NCI-H748 (cell line): ENCODE data around the gene NARS2.
"Not testable (repeated sequence)": the region's sequence is repeated elsewhere in the genome, so short reads cannot be mapped to it uniquely, and the experiment has no call there.

Experiments
- DNase-seq: peaks from one replicate; lab custom pipeline; 2025; ENCODE audit not compliant: unreplicated experiment; lab: John Stamatoyannopoulos, UW

NARS2 gene, protein sequence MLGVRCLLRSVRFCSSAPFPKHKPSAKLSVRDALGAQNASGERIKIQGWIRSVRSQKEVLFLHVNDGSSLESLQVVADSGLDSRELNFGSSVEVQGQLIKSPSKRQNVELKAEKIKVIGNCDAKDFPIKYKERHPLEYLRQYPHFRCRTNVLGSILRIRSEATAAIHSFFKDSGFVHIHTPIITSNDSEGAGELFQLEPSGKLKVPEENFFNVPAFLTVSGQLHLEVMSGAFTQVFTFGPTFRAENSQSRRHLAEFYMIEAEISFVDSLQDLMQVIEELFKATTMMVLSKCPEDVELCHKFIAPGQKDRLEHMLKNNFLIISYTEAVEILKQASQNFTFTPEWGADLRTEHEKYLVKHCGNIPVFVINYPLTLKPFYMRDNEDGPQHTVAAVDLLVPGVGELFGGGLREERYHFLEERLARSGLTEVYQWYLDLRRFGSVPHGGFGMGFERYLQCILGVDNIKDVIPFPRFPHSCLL

DNA sequence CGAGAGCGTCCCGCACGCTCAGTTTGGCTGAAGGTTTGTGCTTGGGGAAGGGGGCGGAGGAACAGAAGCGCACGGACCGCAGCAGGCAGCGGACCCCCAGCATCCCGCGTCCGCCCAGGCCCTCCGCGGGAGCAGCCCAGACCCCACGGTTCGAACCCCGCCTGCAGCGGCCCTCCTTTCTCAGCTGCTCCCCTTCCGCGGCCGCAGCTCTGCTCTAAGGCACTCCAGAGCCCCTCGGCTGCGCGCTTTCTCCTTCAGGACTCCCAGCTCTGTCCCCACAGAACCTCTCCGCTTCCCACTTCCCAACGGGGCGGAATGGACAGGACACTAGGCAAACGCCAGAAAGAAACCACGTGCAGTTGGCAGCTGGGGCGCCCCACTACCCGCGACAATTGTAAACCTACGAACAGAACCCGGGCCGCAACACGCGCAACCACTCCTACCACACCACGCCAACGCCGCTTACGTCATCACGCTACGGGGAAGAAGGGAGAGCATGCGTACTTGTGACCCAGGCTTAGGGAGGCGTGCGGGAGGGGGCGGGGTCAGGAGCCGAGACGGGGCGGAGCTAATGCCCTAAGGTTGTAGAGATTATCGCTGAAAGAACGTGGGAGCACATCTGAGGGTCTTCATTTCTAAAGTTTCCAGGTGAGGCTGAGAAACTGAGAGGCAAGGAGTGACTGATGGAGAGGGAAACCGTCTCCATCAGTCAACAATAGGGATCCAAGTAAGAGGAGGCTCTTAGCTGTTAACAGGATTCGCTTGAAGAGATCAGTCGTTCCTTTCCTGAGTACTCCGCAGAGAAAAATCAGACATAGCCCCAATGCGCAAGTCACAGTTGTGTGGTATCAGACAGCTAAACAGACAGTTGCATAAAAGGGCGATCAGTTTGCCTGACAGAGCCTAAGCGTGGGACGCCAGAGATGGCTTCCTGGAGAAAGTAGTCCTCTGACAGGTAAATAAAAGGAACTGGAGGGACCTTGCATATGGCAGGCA, at the start of gene NARS2:
Gene NARS2 (minus strand): TSS at position 479 of the 996 bp plus-strand sequence. CDS start 376 bp downstream, at position 103.
- peak; percentile 93 for DNase-seq

DNA sequence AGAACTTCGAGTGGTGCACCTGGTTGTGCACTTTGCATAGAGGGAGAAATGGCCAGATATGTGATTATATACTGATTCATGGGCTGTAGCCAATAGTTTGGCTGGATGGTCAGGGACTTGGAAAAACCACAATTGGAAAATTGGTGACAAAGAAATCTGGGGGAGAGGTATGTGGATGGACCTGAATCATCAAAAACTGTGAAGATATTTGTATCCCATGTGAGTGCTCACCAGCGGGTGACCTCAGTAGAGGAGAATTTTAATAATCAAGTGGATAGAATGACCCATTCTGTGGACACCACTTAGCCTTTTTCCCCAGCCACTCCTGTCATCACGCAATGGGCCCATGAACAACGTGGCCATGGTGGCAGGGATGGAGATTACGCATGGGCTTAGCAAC, 48.0 kb upstream of the NARS2 start:
- DNase-seq = no peak

DNA sequence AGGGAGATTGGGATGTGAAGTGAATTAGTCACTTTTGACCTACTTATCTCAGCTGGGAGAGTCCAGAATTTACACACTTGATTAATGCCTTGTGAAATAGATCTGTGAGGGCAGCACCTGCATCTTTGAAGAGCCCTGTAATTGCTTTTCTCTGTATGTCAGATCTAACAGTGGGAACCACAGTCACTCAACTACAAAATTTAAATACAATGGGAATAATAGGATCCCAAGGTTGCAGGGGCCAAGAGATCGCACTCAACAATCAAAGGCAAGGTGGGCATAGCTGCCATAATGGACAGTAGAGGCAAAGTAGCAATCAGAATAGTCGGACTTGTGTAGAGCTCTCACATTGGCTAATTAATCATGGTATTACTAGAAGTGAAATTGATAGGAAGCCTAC, 45.5 kb upstream of the NARS2 start:
- no peak for DNase-seq

DNA sequence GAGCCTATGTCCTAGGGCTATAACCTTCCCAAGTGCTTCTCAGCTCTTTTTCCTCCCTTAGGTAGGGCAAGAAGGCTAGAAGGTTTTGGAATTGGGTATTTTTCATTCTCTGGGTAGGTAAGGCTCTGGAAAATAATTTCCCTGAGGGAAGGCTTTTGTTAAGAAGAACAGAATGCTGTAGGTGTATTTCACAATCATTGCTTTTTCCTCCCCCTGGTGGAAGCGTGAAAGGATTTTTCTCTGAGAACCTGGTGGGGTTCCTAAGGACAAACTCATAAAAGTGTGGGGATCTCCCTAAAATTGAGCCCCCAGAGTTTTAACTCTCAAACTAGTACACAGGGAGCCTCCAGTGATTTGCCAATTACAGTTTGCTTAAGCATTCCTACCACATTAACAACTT, 41.1 kb upstream of the NARS2 start:
- DNase-seq = no peak

DNA sequence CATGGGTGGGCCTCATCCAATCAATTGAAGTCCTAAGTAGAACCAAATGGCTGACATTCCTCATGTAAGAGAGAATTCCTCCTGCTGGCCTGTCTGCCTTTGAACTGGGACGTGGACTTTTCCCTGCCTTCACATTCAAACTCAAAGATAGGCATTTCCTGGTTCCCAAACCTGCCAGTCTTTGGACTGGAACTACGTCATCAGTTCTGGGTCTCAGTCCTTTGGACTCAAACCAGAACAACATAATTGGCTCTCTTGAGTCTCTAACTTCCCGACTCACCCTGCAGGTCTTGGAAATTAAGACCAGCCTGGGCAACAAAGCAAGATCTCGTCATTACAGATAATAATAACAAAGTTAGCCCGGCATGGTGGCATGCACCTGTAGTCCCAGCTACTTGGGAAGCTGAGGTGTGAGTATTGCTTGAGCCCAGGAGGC, 38.7 kb upstream of the NARS2 start:
- no peak for DNase-seq

DNA sequence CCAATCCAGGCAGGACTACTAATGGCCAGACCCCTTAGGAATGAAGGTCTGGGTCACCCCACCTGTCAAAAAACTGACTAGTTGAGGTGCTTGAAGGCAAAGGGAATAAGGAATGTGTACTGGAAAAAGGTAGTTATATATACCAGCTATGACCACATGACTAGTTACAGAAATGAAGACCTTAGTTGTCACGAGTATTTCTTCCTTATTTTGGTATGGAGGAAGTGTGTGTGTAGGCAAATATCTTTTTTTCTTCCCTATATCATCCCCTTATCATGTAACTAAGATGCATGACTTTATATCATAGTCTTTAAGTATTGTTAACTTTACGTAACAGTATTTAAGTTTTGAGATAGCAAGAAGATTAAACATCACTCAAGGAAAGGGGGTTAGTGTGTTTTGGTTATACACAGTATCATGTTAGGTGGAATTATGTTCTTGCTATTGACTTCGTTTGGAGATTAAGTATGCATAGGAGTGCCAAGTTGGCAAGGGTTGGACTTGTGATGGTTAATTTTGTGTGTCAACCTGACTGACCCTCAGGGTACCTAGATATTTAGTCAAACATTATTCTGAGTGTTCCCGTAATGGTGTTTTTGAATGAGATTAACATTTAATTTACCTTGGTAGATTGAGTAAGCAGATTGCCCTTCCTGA, 38.2 kb upstream of the NARS2 start:
- no peak for DNase-seq

DNA sequence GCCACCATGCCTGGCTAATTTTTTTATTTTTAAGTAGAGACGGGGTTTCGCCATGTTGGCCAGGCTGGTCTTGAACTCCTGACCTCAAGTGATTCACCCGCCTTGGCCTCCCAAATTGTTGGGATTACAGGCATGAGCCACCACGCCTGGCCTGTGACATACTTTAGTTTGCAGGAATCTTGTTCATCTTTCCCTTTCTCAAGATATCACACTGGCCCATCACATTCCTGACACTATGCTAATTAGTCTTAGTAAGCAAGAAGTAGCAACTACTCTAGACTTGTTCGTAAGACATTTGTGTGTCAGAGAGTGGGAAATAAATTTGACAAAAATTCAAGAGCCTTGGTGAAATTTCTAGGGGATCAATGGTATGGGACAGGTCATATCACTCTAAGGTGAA, 34.7 kb upstream of the NARS2 start:
- not testable (repeated sequence) for DNase-seq

DNA sequence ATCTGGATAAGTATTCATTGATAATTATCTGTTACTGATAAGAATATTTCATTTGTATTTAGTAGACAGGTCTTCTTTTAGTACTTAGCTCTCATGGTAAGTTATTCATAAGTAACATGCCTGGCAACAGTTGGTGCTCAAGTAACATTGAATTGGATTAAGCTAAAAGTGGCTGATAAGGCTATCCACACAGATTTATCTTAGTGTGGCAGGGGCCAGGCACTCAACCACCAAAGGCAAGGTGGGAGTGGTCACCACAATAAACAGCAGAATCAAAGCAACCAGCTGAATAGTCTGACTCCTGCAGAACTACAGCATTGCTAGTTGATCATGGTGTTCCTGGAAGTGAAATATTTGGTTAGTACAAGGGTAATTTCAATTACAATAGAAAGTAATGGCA, 33.0 kb upstream of the NARS2 start:
- no peak for DNase-seq

DNA sequence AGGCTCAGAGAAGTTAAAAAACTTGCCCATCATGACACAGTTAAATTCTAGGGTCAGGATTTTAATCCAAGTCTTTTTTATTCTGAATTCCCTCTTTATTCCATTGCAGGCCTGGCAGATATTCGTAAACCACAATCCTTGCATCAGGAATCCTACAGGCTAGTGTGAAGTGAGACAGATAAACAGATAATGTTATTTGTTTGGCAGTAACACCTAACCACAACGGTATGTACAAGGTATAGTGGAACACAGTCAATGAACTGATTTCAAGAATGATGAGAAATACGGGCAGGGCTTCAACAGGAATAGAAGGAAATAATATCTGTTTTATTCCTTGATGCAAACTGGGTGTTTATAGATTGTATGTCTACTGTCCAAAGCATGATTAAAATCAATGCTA, 32.0 kb upstream of the NARS2 start:
- no peak for DNase-seq

DNA sequence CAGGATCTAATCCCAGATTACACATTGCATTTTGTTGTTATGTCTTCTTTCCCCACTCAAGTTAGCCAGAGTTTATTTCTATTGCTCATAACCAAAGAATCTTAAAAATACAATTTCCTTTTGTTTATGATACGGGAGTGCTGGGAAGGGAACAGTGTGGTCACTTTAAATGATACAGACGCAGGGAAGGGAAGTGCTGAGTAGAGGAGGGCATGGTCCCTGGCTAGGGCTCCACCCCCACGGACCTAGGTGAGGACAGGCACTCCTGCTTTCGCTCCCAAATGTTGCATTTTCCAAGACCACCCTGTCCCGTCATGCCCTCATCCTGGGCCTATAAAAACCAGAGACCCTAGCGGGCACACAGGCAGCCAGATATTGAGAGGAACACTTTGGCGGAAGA, 30.6 kb upstream of the NARS2 start:
- DNase-seq = no peak

DNA sequence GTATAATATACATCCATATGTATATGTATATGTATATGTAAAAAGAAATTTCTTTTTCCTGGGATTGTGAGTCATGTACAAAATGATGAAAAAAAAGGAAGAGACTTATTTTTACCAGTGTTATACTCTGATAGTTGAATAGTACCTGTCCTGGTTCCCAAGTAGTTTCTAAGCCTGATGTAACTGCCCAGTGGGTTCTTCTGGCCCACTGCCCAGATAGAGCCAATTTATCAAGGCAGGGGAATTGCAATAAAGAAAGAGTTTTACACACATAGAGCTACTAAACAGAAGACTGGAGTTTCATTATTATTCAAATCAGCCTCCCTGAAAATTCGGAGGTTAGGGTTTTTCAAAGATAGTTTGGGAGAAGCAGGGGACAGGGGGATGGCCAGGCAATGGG, 29.1 kb upstream of the NARS2 start:
- no peak for DNase-seq

DNA sequence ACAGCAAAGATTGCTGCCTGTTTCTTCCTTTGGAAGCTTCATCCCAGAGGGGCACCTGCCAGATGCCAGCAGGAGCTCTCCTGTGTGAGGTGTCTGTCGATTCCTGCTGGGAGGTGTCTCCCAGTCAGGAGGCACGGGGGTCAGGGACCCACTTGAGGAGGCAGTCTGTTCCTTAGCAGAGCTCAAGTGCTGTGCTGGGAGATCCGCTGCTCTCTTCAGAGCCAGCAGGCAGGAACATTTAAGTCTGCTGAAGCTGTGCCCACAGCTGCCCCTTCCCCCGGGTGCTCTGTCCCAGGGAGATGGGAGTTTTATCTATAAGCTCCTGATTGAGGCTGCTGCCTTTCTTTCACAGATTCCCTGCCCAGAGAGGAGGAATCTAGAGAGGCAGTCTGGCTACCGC, 28.1 kb upstream of the NARS2 start:
- not testable (repeated sequence) for DNase-seq

DNA sequence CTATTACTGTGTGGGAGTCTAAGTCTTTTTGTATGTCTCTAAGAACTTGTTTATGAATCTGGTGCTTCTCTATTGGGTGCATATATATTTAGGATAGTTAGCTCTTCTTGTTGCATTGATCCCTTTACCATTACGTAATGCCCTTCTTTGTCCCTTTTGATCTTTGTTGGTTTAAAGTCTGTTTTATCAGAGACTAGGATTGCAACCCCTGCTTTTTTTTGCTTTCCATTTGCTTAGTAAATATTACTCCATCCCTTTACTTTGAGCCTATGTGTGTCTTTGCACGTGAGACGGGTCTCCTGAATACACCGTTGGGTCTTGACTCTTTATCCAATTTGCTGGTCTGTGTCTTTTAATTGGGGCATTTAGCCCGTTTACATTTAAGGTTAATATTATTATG, 26.4 kb upstream of the NARS2 start:
- not testable (repeated sequence) for DNase-seq

DNA sequence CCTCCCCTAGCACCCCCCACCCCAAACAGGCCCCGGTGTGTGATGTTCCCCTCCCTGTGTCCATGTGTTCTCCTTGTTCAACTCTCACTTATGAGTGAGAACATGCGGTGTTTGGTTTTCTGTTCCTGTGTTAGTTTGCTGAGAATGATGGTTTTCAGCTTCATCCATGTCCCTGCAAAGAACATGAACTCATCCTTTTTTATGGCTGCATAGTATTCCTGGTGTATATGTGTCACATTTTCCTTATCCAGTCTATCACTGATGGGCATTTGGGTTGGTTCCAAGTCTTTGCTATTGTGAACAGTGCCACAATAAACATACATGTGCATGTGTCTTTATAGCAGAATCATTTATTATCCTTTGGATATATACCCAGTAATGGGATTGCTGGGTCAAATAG, 22.9 kb upstream of the NARS2 start:
- not testable (repeated sequence) for DNase-seq

DNA sequence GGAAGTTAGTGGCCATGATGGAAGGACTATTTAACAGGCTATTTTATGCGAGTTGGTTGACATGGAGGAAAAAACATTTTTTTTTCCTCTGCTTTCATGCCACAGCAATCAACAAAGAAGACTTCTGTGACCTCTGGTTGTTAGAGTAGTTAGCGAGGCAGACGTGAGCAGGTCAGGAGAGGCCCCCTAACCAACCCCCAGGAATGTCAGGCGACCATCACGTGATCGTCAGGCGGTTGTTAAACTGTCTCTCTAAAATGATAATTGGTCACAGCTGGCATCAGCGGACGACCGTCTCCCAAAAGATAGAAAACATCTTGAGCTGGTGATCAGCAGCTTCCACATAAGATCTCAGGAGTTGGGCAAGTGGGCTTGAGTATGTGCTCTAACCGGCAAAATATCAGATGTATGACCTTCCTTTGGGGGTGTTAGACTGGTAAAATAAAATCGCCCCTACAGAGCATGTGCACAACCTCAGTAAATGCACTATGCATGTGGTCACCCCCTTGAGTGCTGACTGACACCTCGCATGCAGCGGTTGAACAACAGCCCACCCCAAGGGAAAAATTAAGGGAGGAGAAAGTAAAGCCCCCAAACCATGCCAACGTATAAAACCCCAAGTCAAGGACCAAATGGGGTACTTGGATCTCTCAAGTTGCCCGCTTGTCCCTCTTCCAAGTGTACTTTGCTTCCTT, 20.9 kb upstream of the NARS2 start:
- no peak for DNase-seq

DNA sequence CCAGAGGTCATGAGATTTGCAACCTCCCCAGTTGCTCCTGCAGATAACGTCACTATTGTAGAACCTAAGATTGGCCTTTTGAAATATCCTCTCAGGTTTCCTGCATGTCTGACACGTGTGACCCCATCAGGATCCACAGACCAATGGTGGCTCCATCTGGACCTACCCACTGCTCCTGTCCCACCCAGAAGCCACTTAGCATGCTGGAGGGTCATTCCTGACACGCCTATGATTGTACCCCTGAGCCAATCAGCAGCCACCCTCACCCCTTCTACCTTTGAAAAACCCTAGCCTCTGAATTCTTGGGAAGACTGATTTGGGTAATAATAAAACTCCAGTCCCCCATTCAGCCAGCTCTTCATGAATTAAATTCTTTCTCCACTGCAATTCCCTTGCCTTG, 20.1 kb upstream of the NARS2 start:
- no peak for DNase-seq

DNA sequence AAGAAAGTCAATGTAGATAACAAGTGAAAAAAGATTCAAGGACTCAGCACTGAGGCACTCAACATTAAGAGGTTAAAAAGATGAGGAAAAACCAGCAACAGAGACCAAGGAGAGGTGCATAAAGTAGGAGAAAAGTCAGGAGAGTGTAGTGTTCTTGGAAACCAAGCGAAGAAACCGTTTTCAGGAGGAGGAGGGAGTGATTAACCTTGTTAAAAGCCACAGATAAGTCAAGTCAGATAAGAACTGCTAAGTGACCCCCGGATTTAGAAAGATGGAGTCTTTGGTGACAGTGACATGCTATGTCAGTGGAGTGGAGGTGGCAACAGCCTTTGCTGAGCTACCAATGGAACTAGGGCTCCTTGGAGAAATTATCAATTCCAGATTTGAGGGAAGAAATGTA, 13.9 kb upstream of the NARS2 start:
- DNase-seq = no peak

DNA sequence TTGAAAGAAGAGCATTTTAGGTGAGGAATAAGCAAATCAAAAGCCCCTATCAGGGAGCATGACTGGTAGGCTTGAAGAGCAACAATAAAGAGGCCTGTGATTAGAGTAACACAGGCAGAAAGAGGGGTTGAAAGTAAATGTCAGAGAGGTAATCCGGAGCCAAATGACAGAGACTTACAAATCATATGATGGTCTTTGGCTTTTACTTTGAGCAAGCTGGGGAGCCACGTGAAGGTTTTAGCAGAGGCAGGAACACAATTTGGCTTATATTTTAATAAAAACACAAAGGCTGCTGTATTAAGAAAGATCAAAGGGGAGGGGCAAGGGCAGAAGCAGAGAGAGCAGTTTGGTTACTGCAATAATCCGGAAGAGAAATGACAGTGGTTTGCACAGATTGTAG, 12.8 kb upstream of the NARS2 start:
- DNase-seq = no peak

DNA sequence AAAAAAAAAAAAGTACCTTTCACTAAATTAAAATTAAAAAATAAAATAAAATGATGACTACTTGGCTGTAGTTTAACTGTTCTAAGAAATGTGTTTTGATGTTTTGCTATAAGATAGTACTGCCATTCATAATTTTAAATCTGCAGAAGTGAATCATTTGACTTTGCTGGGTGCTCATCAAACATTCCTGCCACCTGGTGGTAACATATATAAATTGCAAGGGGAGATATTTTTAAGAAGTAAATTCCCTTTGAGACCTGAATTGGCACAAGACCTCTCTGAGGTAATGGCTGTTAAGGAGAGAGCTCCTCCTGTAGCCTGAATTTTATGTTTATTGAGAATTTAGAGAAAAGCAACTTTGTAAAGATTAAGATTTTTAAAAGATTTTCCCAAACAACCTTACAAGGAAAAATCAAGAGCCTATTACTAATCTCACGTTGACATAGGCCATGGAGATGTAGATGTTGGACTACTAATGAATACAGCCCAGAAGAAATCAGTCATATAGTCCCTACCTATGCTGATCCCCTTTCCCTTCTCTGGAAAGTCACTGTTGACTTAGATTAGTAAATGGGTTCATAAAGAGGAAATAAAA, 11.9 kb upstream of the NARS2 start:
- DNase-seq = peak; percentile 22

DNA sequence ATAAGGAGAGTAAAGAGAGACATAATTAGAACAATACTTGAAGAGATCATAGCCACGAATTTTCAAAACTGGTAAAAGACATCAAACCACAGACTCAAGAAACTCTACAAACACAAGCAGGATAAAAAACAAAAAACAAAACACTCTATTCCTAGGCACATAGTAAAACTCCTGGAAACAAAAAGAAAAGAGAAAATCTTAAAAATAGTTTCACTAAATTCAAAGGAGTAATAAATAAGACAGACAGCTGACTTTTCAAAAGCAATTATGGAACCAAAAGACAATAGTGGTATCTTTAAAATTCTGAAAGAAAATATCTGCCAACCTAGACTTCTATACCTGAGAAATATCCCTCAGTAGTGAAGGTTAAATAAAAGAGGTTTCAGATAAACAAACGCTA, 9.2 kb upstream of the NARS2 start:
- no peak for DNase-seq
